ENCODE results near the gene TUBB1.

The TUBB1 gene

GRCh38 chr20:58990651-58991445 lies 28.4 kb upstream of the TUBB1 start:
- DNase-seq (ENCODE audit: low spot score): no peak

GRCh38 chr20:58991715-58992114 lies 27.5 kb upstream of the TUBB1 start:
- no peak for DNase-seq (ENCODE audit: low spot score)

- no peak for DNase-seq (ENCODE audit: low spot score)
These were observed 26.3 kb upstream of the TUBB1 start for GRCh38 chr20:58992911-58993310.

GRCh38 chr20:58993332-58994248 lies 25.6 kb upstream of the TUBB1 start:
- DNase-seq (ENCODE audit: low spot score): no peak

- no peak for DNase-seq (ENCODE audit: low spot score)
These were observed 24.7 kb upstream of the TUBB1 start for GRCh38 chr20:58994390-58995159.

- DNase-seq (ENCODE audit: low spot score): no peak
These were observed 23.6 kb upstream of the TUBB1 start for GRCh38 chr20:58995461-58996225.

GRCh38 chr20:58996226-58996611 lies 23.0 kb upstream of the TUBB1 start:
- no peak for DNase-seq (ENCODE audit: low spot score)

- no peak for DNase-seq (ENCODE audit: low spot score)
These were observed 22.0 kb upstream of the TUBB1 start for GRCh38 chr20:58997141-58997770.

- no peak for DNase-seq (ENCODE audit: low spot score)
These were observed 20.6 kb upstream of the TUBB1 start for GRCh38 chr20:58998656-58999055.

- DNase-seq (ENCODE audit: low spot score): no peak
These were observed 18.9 kb upstream of the TUBB1 start for GRCh38 chr20:59000326-59000725.

GRCh38 chr20:59001068-59001448 lies 18.2 kb upstream of the TUBB1 start:
- DNase-seq (ENCODE audit: low spot score): no peak

- no peak for DNase-seq (ENCODE audit: low spot score)
These were observed 17.6 kb upstream of the TUBB1 start for GRCh38 chr20:59001449-59002171.

GRCh38 chr20:59002388-59002787 lies 16.8 kb upstream of the TUBB1 start:
- DNase-seq (ENCODE audit: low spot score): no peak

GRCh38 chr20:59002874-59003399 lies 16.3 kb upstream of the TUBB1 start:
- no peak for DNase-seq (ENCODE audit: low spot score)

- DNase-seq (ENCODE audit: low spot score): no peak
These were observed 15.3 kb upstream of the TUBB1 start for GRCh38 chr20:59003836-59004492.

GRCh38 chr20:59004493-59004762 lies 14.8 kb upstream of the TUBB1 start:
- DNase-seq (ENCODE audit: low spot score): no peak

- DNase-seq (ENCODE audit: low spot score): no peak
These were observed 14.3 kb upstream of the TUBB1 start for GRCh38 chr20:59004763-59005522.

- no peak for DNase-seq (ENCODE audit: low spot score)
These were observed 13.6 kb upstream of the TUBB1 start for GRCh38 chr20:59005523-59006166.
